HG03097 (cell line): Measurements from ENCODE around the gene ZNF462.

Experiments used
- ATAC-seq: cut with Tn5 transposase; IDR thresholded peaks from one replicate; pipeline ENCODE4 v1.9.1; 2021; ENCODE audit not compliant: unreplicated experiment, low FRiP score

ZNF462 gene

DNA sequence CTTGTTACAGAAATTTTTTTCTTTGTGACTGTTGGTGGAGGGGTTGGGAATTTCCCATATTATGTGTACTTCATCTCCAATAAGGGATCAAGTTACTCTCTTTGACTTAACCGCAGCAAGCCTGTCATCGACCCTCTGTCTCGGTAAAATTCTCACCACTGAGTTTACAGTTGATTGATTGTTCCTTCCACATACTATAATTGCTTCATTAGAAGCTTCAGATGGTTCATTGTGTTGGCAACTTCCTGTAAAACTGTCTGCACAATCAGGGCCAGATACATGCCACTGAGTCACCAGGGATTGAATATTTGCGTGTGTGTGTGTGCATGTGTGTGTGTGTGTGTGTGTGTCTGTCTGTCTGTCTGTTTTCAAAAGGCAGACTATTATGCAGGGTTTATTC is 176.6 kb downstream of the ZNF462 start:
- ATAC-seq, result no peak

DNA sequence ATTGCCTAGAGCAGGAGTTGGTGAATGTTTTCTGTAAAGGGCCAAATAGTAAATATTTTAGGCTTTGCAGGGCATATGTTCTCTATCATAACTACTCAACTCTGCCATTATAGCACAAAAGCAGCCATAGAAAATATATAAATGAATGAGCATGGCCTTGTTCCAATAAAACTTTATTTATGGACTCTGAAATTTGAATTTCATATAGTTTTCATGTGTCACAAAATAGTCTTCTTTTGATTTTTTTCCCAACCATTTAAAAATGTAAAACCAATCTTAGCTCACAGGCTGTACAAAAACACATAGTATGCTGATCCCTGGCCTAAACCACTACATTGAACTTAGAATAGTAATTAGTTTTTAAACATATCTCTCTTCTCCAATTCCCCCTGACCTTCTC is 179.6 kb downstream of the ZNF462 start:
- ATAC-seq, result no peak

DNA sequence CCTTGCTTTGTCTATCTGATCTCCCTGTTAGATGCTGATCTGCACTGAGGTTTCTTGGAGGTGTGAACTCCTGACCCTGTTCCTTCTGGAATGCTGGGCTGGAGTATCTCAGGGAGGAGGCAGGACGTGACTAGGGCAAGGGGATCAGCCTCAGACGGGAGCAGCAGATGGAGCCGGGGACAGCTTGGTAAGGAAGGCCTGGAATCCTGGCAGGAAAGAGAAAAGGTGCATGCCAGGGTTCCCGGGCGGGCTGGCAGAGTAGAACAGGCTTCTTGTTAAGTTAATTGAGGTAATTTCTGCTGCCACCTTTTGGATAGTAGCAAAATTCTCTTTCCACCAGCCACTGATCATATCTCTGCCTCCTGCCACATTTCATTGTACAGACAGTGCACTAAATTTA is 180.9 kb downstream of the ZNF462 start:
- no peak for ATAC-seq

DNA sequence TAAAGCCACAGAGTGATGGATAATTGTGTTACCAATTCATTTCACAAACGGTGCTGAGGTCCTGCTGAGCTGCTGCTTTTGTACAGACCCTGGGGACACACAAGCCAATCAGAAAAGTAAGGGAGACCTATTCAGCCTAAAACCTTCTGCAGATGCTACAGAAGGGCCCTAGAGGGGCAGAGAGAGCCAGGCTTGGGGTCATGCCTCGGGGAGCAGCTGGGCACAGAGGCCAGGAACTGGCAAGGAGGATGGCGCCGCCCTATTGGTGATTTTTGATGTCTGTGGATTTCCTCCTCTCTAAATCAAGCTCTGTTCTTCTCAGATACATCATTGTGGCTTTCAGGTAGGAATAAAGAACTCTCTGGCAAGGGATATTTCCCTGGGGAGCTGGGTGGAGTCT is 181.9 kb downstream of the ZNF462 start:
- no peak for ATAC-seq

DNA sequence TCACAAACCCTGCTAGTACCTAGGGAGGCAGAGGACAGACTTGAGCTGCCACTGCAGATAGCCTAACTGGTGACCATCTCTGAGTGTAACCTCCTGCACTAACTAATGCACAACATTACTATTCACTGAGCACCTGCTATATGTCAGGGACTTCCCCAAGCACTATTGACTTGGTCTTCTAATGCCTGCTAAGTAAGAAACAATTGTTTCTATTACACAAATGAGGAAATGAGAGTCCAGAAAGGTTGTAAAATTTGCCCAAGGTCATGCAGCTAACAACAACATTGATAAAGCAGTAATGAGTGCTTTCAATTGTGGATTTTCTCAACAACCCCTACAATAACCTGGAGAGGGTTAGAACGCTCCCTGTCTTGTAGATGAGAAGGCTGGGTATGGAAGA is 183.7 kb downstream of the ZNF462 start:
- ATAC-seq, result no peak

DNA sequence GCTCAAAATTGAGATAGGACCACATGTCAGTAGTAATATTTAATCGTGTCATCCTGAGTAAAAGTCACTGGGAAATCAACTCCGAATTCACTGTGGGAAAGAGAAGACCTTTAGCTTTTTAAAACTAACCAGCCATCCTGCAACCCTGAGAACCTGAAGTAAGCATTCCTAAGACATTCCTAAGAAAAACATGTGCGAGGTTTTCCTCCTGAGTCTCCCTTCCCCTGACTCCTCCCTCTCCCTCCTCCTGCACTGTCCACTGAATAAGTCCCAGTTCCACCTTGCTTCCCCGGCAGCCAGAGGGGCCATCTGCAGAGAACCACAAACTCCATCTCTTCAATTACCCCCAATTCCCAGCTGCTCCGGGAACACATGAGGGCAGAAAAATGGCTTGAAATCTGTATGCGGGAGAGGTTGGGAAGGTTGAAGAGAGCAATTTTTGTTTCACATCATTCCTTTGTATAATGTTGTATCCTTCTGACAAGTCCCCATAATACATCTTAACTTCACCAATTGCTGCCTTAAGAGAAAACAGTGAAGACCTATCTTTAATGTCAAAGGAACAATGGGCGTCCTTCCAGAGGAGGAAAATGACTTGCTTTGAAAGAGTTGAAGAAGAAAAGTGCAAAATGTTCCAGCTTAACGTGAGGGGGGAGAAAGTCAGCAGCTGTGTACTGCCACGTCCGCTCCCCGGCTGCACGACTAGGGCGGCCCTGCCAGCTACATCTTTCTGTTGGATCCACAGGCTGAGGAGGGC is 186.3 kb downstream of the ZNF462 start:
- ATAC-seq, result no peak

DNA sequence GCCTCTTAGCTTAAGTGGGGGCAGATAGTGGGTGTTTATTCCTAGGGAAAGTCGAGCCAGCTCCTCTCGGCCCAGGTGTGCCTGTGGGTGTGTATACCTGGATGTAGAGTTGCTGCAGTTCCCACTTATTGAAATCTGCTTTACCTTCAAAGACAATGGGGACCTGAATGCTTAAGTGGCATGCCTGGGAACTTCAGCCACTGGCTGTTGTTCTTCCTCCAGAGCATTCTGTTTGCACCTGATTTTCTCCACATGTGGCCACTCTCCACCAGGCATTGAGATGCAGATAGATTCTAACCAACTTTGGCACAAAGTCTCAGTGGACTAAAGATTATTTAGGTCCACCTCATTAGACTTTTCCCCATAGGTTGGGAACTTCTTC is 186.8 kb downstream of the ZNF462 start:
- no peak for ATAC-seq

DNA sequence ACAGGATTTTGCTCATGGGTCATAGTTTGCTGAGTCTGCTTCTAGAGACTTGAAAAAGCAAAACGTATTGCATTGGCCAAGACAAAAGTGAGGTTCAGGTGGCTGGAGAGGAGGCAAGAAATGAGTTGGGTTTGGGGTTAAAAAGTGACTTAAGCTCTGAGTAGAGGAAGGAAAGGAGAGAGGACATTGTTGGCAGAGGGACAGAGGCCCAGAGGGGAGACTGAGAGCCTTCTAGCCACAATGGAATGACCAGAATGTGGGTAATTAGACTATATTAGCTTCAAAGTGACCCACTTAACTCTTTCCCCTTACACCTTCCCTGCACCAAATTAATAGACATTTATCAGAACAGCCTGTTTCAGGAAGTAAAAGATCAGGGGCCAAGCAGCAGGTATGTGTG is 188.4 kb downstream of the ZNF462 start:
- ATAC-seq, result no peak

DNA sequence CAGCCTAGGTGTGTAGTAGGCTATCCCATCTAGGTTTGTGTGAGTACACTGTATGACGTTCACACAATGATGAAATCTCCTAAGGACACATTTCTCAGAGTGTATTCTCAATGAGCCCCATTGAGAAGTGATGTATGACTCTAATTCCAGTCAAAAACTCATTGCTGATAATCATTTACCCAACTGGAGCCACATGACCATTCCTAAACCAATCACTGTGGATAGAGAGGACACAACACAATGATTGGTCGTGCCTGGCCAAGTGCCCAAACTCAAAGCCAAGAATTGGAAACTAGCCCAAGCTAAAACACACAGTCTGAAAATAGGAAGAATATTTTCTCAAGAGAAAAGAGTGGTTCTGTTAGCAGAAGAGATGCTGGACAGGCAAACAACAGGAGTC is 191.2 kb downstream of the ZNF462 start:
- no peak for ATAC-seq

DNA sequence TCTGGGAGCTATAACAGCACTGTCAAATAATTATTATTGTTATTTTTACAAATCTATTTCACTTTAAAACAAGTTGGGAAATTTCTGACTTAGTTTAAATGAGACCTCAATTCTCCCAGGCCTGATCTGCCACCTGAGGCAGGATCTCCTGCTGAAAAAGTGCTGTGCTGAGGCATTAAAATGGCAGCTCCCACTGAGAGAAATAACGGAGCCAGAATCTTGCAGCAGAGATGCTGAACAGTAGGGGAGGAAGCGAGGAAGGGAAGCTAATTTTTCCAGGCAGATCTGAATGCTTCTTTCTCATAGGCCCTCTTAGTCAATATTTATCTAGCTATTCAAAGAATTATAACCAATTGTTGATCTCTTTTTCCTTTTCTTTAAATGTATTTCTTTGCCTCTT is 196.3 kb downstream of the ZNF462 start:
- ATAC-seq, result no peak

DNA sequence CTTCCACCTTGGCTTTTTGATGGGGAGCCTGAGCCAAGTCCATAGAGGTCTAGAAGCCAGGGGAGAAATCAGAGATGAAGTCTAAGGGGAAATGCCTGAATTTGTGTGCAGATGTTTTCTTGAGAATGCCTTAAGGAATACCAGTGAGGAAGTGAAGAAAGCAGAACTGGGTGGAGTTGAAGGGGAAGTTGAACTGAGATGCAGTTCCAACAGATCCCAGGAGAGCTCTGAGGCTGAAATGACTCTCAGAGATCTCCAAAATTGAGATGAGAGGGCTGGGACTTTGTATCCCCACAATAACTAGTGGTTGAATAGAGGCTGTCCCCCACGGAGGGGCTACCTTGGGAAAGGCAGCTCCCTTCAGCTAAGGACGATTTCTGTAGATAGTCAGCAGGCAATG is 197.1 kb downstream of the ZNF462 start:
- ATAC-seq, result no peak
